GM18517 (cell line): ENCODE data around the gene IGFBPL1.
"Not testable (repeated sequence)": the region's sequence is repeated elsewhere in the genome, so short reads cannot be mapped to it uniquely, and the experiment has no call there.

Experiments used
- ATAC-seq: cut with Tn5 transposase; IDR thresholded peaks from one replicate; pipeline ENCODE4 v1.9.1; 2021; ENCODE audit warnings: mild to moderate bottlenecking, moderate library complexity; ENCODE audit not compliant: unreplicated experiment

The IGFBPL1 gene

DNA sequence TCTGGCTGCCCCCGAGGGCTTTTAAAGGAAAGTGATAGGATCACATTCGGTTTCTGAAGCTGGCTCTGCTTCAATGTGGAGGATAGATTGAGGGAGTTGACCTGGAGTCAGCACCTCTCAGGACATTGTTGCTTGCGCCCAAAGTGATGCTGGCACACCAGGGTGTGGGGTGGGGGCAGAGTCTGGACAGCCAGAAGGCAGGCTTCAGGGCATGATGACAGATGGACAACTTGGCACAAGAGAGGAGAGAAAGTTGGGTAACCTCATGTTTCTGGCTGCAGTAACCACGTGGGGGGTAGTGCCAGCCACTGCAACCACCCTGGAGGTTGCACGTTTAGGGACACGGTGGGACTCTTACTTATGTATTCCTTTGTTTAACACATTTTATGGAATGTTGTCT, 22.3 kb downstream of the IGFBPL1 start:
- no peak for ATAC-seq

DNA sequence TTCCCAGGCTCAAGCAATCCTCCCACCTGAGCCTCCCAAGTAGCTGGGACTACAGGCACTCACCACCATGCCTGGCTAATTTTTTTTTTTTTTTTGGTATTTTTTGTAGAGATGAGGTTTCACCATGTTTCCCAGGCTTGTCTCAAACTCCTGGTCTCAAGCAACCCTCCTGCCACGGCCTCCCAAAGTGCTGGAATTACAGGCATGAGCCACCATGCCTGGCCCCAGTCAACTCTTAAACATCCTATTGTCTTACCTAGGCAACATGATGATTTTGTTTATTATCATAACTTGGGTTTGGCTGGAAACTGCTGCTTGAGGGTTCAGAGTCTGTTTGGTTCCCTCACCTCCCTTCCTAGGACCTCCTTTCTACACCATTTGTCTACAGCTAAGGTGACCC, 25.1 kb downstream of the IGFBPL1 start:
- ATAC-seq, result not testable (repeated sequence)

DNA sequence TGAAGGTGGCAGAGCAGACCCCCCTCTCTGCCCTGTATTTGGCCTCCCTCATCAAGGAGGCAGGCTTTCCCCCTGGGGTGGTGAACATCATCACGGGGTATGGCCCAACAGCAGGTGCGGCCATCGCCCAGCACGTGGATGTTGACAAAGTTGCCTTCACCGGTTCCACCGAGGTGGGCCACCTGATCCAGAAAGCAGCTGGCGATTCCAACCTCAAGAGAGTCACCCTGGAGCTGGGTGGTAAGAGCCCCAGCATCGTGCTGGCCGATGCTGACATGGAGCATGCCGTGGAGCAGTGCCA, 27.9 kb downstream of the IGFBPL1 start:
- ATAC-seq, result no peak

DNA sequence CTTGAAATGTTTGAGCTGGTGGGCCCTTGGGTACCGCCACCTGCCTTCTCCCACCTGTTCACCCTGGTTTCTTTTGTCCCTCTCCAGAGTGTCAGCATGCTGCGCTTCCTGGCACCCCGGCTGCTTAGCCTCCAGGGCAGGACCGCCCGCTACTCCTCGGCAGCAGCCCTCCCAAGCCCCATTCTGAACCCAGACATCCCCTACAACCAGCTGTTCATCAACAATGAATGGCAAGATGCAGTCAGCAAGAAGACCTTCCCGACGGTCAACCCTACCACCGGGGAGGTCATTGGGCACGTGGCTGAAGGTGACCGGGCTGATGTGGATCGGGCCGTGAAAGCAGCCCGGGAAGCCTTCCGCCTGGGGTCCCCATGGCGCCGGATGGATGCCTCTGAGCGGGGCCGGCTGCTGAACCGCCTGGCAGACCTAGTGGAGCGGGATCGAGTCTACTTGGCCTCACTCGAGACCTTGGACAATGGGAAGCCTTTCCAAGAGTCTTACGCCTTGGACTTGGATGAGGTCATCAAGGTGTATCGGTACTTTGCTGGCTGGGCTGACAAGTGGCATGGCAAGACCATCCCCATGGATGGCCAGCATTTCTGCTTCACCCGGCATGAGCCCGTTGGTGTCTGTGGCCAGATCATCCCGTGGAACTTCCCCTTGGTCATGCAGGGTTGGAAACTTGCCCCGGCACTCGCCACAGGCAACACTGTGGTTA, 28.4 kb downstream of the IGFBPL1 start:
- no peak for ATAC-seq

DNA sequence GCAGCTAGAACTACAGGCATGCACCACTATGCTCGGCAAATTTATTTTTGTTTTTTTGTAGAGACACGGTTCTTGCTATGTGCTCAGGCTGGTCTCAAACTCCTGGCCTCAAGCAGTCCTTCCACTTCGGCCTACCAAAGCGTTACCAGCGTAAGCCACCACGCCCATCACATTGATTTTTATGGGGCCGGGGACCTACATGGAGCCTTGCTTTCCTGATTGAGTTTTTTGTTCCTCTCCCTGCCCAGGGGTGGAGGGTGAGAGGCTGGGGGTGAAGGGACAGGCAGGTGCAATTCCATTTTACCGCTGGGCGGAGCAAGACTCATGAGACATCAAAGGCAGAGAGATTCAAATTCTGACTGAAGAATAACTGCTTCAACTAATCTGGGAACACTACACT, 29.8 kb downstream of the IGFBPL1 start:
- no peak for ATAC-seq

DNA sequence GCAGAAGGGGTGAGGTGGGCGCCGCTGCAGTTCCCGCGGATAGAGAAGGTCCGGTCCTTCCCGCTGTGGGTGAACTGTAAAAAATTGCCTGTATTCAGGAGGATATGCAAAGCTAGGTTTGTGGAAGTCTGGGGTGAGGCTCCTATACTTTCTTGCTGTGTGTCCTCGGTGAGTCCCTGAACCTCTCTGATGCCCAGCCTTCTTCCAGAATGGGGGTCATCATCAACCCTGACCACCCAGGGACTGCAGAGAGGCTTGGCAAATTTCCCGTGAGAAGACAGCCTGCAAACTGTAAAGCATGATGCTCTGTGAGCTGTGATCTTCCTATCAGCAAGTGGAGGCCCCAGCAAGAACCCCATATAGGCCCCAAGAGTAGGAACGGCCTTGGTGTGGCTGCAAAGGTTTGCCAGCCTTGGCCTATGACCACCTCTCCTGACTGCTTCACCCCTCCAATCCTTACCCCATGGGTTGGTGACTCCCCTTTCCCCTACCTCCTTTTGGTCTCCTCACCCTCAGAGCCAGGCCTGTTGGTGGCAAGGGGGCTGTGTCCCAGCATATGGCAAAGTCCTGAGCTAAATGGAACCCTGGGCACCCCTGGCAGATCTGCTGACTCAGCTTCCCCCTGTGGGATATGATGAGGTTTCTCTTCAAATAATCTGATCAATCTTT, 31.0 kb downstream of the IGFBPL1 start:
- ATAC-seq, result peak; percentile 7

DNA sequence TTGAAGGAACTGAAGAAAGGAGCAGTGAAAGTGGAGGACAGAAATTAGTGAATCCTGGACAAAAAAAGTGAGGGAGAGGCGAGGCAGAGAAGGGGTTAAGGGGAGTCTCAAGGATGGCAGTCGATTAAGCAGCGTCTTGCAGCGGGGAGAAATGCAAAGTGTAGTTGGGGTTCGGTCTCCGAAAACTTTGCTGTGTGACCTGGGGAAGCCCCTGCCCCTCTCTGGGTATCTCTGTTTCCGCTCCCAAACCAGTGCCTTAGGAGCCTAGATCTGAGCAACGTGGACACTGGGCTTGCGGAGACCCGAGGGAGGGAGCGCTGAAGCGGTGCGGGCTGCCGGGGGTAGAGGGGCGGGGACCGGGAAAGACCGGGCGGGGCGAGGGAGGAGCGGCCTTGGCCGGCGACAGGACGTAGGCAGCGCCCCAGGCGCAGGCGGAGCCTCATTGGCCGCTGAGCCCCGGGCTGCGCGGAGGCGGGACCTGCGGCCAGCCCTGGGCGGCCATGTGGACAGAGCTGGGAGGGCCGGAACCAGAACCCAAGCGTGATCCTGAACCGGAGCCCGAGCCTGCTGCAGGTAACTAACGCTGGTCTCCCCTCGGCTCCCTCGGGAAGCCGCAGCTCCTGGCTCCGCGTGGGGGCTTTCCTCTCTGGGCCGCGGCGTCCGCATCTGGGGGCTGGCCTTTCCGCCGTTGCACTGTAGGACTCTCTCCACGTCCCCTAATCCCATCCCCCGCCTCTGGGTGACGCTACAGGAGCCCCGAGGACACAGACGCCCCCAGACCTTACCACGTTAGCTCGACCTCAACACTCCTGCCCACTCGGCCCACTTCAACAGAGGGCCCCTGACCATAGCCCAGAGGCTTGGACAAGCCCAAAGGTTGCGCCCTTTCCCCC, 31.8 kb downstream of the IGFBPL1 start, which contains the start of gene ALDH1B1:
Gene ALDH1B1, plus strand, starts transcription at position 468 of the 893 bp plus-strand sequence. CDS start 3,047 bp downstream, outside the sequence.
- ATAC-seq, result peak; percentile 95

DNA sequence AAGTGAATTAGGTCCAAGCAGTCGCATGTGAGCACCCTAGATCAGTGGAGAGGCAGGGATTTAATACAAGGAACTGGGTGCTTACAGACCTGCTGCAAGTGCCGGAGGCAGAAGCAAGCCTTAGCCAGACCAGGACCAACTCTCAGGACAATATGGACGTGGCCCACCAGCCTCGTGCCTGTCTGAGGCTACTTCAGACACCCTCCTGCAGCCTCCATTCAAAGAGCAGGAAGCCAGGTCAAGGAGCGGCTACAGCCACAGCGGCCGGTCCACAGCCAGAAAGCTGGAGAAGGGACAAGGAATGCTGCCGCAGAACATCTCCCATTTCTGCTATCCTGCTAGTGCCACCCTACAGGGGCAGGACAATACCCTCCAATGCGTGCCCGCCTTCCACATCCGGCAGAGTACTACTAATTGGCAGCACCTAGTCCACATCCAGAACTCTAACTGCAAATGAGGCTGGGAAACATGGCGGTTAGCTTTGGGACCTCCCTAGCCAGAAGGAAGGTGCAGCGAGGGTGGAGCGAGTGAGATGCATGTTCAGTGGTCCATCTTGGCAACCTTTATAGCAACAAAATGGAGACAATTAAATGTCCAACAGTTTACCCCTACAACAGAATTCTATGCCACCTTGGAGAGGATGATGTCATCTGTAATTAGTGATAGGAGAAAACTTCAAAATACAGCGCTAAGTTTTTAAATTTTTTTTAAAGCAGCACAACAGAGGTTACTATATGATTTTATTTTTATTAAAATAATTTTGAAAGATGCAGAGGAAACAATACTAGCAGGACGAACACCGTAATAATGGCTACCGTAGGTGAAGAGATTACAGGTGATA, 32.8 kb downstream of the IGFBPL1 start:
- ATAC-seq, result no peak

DNA sequence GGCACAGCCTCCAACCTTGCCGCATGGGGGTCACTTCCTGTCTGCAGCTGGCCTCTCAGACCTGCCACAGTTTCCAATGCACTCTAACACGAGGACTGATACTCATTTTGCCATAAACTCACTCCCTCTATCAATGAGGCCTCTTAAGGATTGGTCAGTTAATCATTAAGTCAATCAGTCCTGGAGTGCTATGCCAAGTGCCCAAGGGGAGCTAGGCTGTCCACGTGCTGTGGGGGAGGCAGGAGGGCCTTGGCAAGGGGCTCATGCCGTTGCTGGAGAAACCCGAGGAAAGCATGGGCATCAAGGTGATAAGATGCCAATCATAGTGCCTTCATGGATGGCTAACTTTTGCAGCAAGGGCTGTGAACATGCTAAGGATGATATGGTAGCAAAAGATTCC, 33.4 kb downstream of the IGFBPL1 start:
- no peak for ATAC-seq

DNA sequence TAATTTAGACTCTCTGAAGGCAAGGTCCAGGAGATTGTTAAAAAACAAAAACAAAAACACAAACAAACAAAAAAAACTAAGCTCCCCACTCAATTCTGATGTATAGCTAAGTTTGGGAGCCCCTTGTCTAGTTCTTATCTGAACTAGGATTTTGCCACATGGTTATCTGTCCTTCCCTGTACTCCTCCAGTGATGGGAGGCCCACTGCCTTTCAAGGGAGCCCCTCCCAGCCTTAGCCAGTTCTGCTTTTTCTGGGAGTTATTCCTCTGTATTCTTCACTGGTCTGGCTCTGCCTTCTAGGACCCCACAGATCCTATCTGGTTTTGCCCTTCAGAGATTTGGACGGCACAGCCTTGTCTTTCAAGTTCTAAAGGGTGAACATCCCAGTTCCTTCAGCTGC, 33.8 kb downstream of the IGFBPL1 start:
- no peak for ATAC-seq

DNA sequence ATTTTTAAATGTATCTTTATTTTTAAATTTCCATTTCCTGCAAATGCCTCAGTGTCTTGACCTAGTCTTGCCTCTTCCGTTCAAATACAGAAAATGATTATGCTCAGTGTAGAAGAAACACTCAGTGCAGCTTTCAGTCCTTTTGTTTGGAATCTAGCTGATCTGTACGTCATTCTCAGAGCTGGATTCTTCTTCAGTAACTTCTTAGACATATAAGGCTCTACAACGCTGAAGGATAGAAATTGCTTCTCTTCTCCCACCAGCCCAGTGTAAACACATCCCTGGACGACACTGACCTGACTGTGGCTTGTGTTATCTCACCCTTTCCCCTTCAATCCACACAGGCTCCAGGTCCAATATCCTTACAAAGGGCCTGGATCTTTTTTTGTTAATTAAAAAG, 34.9 kb downstream of the IGFBPL1 start:
- no peak for ATAC-seq

DNA sequence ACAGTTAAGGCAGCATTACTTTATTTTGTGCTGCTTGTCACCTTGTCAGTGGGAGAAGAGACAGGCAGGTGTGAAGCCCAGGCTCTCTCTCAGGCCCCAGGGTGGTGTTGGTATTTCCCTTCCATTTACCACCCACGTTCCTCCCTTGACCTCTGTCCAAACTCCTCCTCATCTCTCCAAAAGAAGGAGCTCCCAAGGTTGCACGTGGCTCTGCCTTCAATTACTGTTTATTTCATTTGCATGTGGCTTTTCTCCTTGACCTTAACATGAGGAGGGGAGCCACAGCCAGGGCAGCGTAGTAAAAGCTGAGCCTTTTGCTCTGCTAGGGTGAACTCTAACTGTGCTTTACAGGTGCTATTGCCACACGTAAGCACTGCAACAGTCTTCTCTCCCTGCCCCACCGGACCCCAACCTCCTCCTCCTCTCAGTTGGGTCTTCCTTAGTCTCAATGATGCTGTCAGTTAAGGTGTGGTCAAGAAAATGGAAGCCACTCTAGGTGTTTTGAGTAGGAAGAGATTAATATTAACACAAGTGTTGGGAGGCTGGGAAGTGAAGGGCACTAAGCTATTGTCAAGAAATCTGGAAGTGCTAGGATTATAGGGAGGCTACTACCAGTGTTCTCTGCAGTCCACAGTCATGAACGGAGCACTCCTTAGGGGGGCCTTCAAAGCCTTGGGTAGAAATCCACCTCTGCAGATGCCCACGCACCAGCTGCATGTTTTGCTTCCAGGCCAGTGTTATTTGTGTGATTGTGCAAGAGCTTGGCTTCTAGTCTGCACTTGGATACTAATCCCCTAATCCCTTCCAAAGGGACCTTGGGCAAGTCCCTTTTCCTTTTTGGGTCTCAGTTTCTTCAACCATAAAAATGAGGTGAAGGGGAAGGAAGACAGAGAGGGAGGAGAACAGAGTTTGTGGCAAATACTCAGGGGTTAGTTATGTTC, 35.7 kb downstream of the IGFBPL1 start:
- ATAC-seq, result no peak

DNA sequence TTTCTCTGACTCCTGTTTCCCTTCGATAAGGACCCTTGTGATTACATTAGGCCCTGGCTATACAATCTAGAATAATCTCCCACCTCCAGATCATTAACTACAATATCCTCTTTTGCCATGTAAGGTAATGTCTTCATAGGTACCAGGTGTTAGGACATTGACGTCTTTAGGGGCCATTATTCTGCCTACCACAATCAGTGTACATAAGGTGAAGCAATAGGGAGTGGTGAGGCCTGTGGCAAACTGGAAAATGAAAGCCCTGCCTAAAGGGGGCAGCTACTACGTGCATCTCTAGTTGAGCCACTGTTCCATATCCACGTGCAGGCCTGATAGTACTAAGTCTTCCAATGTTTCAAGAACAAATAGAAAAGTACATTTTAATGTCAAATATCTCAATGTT, 36.5 kb downstream of the IGFBPL1 start:
- ATAC-seq, result no peak

DNA sequence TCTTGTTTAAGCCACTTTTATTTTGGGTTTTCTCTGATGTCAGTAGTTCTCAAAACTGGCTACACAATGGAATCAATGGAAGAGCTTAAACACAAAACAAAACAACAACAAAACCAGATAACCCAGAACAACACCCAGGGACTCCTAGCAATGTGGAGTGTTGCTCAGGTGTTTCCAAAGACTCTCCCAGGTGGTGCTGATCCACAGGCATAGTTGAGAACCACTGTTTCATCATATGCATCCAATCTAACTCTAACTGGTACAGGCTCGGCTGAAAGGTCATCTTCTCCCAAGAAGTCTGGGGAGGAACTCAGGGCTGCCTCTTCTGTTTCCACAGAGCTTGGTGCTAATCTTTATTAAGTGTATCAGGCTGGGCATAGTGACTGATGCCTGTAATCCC, 37.2 kb downstream of the IGFBPL1 start:
- ATAC-seq, result no peak

DNA sequence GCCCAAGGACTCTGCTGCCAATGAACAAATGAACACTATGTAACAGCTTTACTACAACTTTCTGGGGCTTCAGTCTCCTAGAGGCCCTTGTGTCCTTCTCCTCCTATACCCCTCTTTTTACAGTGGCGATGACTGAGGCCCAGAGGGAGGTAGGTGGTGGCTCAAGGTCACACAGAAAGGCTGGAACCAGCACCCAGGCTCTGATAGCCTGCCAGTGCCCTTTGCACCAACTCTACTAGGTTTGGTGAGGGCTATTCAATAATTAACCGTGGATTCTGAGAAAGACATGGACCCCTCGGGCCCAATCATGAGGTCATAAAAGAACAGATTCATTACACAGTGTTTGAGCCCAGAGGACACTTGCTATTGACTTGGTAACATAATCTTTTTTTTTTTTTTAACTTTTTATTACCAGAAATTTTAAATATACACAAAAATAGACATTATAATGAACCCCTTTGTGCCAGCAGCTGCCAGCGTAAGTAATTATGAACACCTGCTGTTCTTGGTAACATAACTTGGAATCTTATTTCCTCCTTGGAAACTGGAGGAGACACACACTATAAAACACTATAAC, 37.8 kb downstream of the IGFBPL1 start:
- no peak for ATAC-seq

DNA sequence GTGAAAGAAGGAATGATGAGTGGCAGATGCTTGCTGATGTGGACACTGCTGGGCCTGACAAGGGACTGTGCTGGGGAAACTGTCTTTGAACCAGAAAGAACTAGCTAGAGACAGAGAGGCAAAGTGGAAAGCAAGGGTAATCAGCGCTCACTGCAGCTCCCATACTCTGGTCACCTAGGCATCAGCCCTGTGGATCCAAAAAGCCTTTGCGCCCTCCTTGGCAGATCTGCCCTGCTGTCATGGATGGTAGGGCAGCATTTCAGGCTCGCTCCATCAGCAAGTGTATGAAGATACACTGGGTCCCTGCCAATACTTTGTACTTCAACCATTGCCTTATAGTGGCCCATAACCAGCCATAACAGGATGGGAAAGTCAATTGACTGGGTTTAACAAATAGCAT, 38.4 kb downstream of the IGFBPL1 start:
- no peak for ATAC-seq

DNA sequence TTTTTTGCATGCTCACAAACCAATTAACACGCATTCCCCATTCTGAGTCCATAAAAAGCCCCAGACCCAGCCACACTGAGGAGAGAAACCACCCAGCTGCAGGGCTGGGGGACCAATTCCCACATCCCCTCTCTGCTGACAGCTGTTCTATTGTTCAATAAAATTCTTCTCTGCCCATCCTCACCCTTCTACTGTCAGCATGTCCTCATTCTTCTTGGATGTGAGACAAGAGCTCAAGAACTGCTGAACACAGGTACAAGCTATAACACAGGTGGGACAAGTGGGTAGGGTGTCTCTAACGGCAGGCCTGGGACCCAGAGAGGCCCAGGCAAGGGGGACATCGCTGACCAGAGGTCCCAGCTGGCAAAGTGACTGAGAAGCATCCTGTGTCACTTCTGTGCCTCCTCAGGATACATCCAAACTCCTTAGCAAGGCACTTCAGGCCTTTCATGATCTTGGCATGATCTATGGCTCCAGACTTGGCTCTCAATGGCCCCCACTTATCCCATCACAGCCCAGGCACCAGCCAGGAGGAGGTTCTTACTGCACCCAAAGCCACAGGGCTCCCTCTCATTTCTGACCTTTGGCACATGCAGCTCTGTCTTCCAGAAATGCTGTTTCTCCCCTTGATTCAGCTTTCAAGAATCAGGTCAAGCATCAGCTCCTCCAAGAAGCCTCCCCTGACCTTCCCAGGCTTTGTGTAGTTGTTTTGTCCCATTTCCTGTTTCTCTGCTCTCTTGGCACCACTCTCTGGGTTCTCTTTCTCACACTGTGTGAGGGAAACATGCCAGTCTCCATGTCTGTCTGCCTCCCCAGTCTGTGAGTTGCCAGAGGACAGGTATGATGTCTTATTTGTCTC, 39.0 kb downstream of the IGFBPL1 start:
- no peak for ATAC-seq

DNA sequence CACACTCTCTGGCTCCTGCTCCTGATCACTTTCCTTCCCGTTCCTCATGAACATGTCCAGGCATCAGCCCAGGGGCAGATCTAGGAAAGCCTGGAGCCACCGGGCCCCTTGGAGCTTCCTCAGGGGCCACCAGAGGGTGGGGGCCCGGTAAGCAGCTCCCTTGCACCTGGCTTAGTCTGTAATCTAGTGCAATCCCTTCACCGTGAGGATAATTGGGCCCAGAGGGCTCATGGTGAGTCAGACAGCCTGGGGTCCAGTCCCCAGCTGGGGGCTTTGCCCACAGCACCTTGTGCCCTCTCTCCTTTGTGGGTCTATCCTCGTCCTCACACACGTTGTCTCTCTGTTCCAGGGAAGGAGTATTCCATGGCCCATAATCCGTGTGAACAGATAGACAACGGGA, 42.1 kb downstream of the IGFBPL1 start:
- ATAC-seq, result no peak
